KMS-11 (cell line): ENCODE data around the gene USP32.
"Not testable (repeated sequence)": the region's sequence is repeated elsewhere in the genome, so short reads cannot be mapped to it uniquely, and the experiment has no call there.

Experiments used
- H2AFZ ChIP-seq: fragments of 200-600 bp; sonication (generic); 2 replicates; pipeline ENCODE4 v1.6.1; 2016; ENCODE audit warnings: antibody characterized with exemption, mixed run types, low read depth
- H3K27ac ChIP-seq: fragments of 200-600 bp; sonication (generic); 2 replicates; pipeline ENCODE4 v1.6.1; 2016; ENCODE audit warnings: mild to moderate bottlenecking, mixed run types
- H3K27me3 ChIP-seq: fragments of 200-600 bp; sonication (generic); 2 replicates; pipeline ENCODE4 v1.6.1; 2017; ENCODE audit warnings: mild to moderate bottlenecking, low read depth, mixed run types, moderate library complexity; ENCODE audit not compliant: insufficient read depth
- H3K36me3 ChIP-seq: fragments of 200-600 bp; sonication (generic); 2 replicates; pipeline ENCODE4 v1.6.1; 2017; ENCODE audit warnings: mild to moderate bottlenecking, mixed run types; ENCODE audit not compliant: insufficient read depth
- H3K4me1 ChIP-seq: fragments of 200-600 bp; sonication (generic); 2 replicates; pipeline ENCODE4 v1.6.1; 2016; ENCODE audit warnings: mild to moderate bottlenecking, low read depth, mixed run types; ENCODE audit not compliant: poor library complexity, severe bottlenecking
- H3K4me2 ChIP-seq: fragments of 200-600 bp; sonication (generic); 2 replicates; pipeline ENCODE4 v1.7.0; 2016; ENCODE audit warnings: mild to moderate bottlenecking, mixed run types
- H3K4me3 ChIP-seq: fragments of 200-600 bp; sonication (generic); IDR thresholded peaks from 2 replicates; pipeline ENCODE4 v1.6.1; 2017; ENCODE audit warnings: low read depth, low read length, mixed read lengths; ENCODE audit not compliant: insufficient read depth
- H3K79me2 ChIP-seq: fragments of 200-600 bp; sonication (generic); 2 replicates; pipeline ENCODE4 v1.6.1; 2016; ENCODE audit warnings: low read depth, mixed run types; ENCODE audit not compliant: insufficient read depth
- H3K9ac ChIP-seq: fragments of 200-600 bp; sonication (generic); 2 replicates; pipeline ENCODE4 v1.6.1; 2016; ENCODE audit warnings: mild to moderate bottlenecking, mixed run types
- H4K20me1 ChIP-seq: fragments of 200-600 bp; sonication (generic); 2 replicates; pipeline ENCODE4 v1.6.1; 2016; ENCODE audit warnings: mild to moderate bottlenecking, mixed run types; ENCODE audit not compliant: insufficient read depth
- TF ChIP-seq, protein P1 (sequence below): fragments of 200-600 bp; sonication (generic); conservative IDR thresholded peaks from 2 replicates; pipeline ENCODE4 v1.6.1; 2017; ENCODE audit warnings: low read depth, mild to moderate bottlenecking, antibody characterized with exemption, low read length, moderate library complexity, mixed read lengths

USP32 gene

DNA sequence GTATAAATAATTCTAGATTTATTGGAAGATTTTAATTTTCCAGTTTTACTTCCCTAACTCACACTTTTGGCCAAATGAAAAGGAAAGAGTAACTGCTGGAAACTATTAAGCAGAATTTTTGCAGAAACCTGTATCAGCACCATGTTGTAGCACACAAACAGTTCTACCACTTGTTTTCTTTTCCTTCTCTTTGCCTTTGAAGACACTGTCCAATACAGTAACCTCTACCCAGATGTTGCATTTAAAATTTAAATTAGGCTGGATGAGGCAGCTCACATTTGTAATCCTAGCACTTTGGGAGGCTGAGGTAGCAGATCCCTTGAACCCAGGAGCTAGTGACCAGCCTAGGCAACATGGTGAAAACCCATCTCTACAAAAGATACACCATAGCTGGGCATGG lies 186.2 kb downstream of the USP32 start:
- H2AFZ ChIP-seq, H3K4me2 ChIP-seq, H3K4me1 ChIP-seq, H3K27ac ChIP-seq, H4K20me1 ChIP-seq, H3K4me3 ChIP-seq, H3K27me3 ChIP-seq, H3K9ac ChIP-seq, H3K79me2 ChIP-seq, H3K36me3 ChIP-seq: not testable (repeated sequence)

DNA sequence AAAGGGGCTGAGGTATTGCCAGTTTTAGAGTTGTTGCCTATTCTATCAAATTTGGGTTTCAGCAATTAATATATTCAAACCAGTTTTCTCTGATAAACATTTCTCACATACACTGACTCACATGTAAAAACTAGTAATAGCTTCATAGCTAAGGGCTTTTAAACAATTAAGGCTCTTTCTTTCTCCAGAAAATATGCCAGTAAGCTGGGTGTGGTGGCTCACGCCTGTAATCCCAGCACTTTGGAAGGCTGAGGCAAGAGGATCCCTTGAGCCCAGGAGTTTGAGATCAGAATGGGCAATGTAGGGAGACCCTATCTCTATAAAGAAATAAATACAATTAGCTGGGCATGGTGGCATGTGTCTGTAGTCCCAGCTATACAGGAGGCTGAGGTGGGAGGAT lies 193.3 kb downstream of the USP32 start:
- H3K4me2 ChIP-seq, H3K9ac ChIP-seq, H4K20me1 ChIP-seq, H3K27me3 ChIP-seq, H3K79me2 ChIP-seq, H3K4me3 ChIP-seq, H2AFZ ChIP-seq, H3K27ac ChIP-seq, H3K36me3 ChIP-seq, H3K4me1 ChIP-seq: not testable (repeated sequence)

DNA sequence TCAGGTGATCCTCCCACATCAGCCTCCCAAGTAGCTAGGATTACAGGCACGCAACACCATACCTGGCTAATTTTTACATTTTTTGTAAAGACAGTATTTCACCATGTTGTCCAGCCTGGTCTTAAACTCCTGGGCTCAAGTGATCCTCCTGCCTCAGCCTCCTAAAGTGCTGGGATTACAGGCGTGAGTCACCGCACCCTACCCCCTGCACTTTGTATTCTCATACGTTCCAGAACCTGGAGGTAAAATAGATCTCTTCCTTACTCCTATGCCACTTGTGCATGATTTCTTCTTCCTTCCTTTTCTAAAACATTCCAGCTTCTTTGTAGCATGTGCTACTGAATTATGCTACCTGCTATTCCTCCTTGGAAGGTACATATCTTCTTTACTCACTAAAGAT lies 197.8 kb downstream of the USP32 start:
- H4K20me1 ChIP-seq, H3K4me3 ChIP-seq, H3K27me3 ChIP-seq, H3K4me2 ChIP-seq, H3K27ac ChIP-seq, H3K4me1 ChIP-seq, H3K9ac ChIP-seq, H3K36me3 ChIP-seq, H3K79me2 ChIP-seq, H2AFZ ChIP-seq: not testable (repeated sequence)

DNA sequence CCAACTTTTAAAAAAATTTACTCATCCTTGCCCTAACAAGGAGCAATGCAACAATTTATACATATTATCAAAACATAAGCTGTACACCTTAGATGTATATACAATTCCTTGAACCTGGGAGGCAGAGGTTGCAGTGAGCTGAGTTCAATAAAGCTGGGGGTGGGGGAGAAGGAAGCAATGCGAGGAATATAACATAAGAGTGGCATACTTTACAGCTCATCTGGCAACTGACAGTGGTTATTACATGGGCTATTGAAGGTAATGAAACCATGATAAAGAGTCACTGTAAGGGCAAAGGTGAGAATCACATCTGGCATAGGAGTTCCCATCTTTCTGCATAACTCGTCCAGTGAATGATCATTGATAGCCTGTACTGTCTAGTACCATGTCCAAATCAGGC lies 198.5 kb downstream of the USP32 start:
- no peaks in the 10 kb centered on the region for H3K79me2 ChIP-seq
- no peak overlapping the region for H3K4me3 ChIP-seq
- no peaks in the 10 kb centered on the region for H4K20me1 ChIP-seq
- H3K9ac ChIP-seq: no peak overlapping the region
- no peak overlapping the region for H3K4me2 ChIP-seq
- no peaks in the 10 kb centered on the region for H3K27me3 ChIP-seq
- H2AFZ ChIP-seq: no peak overlapping the region
- no peaks in the 10 kb centered on the region for H3K36me3 ChIP-seq
- no peaks in the 10 kb centered on the region for H3K4me1 ChIP-seq
- H3K27ac ChIP-seq: no peak overlapping the region
- TF ChIP-seq, protein P1, sequence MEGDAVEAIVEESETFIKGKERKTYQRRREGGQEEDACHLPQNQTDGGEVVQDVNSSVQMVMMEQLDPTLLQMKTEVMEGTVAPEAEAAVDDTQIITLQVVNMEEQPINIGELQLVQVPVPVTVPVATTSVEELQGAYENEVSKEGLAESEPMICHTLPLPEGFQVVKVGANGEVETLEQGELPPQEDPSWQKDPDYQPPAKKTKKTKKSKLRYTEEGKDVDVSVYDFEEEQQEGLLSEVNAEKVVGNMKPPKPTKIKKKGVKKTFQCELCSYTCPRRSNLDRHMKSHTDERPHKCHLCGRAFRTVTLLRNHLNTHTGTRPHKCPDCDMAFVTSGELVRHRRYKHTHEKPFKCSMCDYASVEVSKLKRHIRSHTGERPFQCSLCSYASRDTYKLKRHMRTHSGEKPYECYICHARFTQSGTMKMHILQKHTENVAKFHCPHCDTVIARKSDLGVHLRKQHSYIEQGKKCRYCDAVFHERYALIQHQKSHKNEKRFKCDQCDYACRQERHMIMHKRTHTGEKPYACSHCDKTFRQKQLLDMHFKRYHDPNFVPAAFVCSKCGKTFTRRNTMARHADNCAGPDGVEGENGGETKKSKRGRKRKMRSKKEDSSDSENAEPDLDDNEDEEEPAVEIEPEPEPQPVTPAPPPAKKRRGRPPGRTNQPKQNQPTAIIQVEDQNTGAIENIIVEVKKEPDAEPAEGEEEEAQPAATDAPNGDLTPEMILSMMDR: no peak

DNA sequence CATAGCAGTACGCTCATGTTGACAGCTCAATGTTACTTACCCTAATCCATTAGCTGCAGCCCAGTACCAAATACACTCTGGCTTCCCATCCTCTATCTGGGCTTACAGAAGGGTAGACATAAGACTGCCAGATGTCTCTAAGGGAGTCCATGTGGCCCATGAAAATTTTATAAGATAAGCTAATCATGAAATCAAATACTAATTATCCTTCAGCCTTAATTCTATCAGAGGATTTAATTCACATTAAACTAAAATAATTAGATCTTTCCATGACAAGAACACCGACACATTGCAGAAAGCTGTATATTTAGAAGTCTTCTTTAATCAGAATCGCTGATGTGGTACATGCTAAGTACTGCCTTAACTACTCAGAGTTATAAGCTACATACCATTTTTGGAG lies 198.9 kb downstream of the USP32 start:
- H3K4me3 ChIP-seq, H3K27me3 ChIP-seq, H3K36me3 ChIP-seq: not testable (repeated sequence)

DNA sequence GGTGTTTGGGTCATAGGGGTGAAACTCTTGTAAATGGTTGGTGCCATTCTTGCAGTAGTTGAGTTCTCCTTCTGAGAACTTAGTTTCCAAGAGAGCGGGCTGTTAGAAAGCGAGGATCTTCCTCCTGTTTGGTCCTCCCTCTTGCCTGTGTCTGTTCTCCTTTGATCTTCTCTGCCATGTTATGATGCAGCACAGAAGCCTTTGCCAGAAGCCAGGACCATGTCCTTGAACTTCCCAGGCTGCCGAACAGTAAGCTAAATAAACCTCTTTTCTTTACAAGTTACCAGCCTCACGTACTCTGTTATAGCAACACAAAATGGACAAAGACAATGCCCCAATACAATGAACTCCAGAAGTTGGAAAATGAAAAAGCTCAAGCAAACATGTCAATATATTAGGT lies 201.9 kb downstream of the USP32 start:
- not testable (repeated sequence) for H3K27me3 ChIP-seq, H3K9ac ChIP-seq, H2AFZ ChIP-seq, H3K4me2 ChIP-seq, H3K79me2 ChIP-seq, H3K4me3 ChIP-seq, H3K27ac ChIP-seq, H4K20me1 ChIP-seq, H3K4me1 ChIP-seq, H3K36me3 ChIP-seq

More for the DNA sequence above, 198.9 kb downstream of the USP32 start:
- H3K4me2 ChIP-seq, H3K9ac ChIP-seq, H2AFZ ChIP-seq, H3K27ac ChIP-seq, H4K20me1 ChIP-seq, H3K4me1 ChIP-seq, H3K79me2 ChIP-seq: not testable (repeated sequence)

DNA sequence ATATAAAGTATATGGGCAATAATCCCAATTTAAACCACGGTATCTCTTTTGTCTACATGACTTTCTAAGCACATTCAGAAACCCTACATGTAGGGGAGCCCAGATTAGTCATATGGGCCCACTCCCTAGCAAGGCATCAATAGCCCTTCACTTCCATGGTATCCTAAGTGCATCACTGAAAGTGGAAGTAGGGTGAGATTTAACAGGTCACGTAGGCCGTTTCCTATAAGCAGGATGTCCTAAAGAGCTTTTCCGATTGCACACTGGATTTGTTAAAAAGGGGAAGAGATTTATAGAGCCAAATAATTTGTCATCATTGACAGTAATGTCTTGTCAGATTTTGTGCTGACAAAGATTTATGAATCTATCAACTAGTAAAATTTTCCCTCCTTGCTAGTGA lies 203.2 kb downstream of the USP32 start:
- Histone ChIP-seq H3K4me1 (no peaks in the 10 kb centered on the region), H4K20me1 (no peaks in the 10 kb centered on the region), H3K4me2 (no peak overlapping the region), H3K36me3 (no peaks in the 10 kb centered on the region), H3K4me3 (no peak overlapping the region), H3K9ac (no peak overlapping the region), H3K27ac (no peak overlapping the region), H3K79me2 (no peaks in the 10 kb centered on the region), H2AFZ (no peak overlapping the region), H3K27me3 (no peaks in the 10 kb centered on the region)
- TF ChIP-seq, protein P1: no peak

DNA sequence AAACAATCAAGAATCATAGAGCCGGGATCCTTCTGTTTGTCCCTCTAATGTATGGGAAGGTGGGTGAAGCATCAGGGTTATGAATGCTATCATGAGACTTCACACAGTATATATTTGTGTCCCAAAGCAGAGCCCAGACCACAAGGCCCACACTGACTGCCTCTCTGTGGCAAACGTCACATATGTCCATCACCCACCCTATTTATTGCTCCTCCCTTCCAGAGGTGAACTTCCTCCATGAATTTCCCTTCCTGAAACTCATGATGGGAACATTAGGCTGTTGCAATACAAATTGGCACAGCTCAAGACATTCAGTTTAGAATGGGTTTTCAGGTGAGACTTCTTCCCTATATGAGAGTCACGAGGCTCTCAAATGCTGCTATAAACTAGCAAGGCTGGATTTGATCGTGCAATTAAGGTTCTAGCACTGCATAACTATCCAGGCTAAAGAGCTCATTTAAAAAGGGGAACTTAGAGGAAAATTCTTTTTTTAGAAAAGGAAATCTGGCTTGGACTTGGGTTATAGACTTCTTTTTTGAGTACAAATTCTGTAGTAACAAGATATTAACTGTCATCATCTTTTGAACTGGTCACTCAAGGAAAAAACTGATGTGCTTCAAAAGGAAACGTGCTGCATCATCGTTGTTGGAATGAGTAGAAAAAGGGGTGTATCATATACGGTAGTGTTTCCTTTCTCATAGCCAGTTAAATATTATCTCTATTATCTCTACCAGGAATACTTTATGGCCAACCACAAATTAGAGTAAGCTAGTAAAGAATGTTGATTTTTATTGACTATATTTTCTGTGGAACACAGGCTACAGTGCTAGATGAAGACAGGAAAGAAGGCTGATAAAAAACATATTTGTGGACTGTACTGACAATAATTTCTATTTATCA lies 204.8 kb downstream of the USP32 start:
- not testable (repeated sequence) for H2AFZ ChIP-seq, H3K27ac ChIP-seq, H3K4me1 ChIP-seq, H3K36me3 ChIP-seq, H3K79me2 ChIP-seq, H3K9ac ChIP-seq, H3K4me2 ChIP-seq, H3K4me3 ChIP-seq, H3K27me3 ChIP-seq, H4K20me1 ChIP-seq

DNA sequence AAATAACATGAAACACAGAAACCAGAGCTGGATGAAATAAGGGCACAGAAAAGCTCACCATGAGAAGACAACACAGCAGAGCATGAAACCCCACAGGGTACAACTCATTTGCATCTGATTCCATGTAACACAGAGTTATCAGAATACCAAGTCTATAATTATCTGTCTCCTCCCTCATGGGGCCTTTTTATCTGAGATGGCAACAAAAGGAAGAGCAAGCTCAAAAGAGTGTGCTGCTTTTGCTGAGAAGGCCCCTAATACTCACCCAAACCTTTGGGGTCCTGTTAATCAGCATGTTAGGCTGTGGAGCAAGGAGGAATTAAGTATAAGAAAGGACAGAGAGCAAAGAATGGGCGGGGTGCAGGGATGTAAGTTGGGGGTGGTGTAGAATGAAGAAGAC lies 205.6 kb downstream of the USP32 start:
- H3K27ac ChIP-seq, H3K79me2 ChIP-seq, H3K27me3 ChIP-seq, H3K4me3 ChIP-seq, H3K4me1 ChIP-seq, H3K9ac ChIP-seq, H3K36me3 ChIP-seq, H3K4me2 ChIP-seq, H2AFZ ChIP-seq, H4K20me1 ChIP-seq: not testable (repeated sequence)
